ENCODE results near the gene ABCC10.

DNA sequence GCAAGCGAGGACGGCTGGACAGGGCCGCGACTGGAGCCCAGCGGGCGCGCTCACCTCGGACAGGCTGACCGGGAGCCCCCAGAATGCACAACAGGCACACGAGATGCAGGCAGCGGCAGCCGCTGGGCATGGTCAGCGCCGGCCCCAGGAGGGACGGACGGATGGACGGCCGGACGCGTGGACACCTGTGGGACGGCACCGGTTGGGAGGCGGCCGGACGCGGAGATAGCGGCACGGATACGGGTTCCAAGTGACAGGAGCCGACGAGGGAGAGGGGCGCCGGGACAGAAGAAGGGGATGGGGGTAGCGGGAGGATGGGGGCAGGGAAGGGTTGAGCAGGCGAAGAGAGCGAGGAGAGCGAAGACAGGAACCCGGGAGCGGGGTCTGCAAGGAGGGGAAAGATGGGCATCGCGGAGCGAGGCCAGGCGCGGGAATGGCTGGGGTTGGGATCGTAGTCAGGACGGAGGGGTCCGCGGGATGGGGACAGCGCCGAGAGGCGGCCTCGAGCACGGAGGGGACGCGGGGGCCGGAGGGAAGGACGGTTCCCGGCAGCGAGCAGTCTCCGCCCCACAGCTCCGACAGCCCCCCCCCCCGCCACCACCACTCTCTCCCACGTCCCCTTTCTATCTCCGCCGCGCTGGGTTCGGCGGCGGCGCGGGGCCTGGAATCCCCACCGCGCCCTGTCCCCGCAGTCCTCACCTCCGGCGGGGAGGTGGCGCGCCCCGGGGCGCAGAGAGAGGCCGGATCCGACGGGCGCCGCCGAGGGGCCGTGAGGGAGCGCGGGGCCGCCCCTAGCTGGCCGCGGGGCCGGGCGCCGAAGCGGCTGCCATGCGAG lies 27.6 kb downstream of the ABCC10 start:
- no peak for TF ChIP-seq NFE2L2 (conservative IDR thresholded peaks at IDR 0.05; ENCODE audit: low read length)
- no peak for TF ChIP-seq RFX5 (IDR thresholded peaks at IDR 0.05)
- TF ChIP-seq, protein P1, sequence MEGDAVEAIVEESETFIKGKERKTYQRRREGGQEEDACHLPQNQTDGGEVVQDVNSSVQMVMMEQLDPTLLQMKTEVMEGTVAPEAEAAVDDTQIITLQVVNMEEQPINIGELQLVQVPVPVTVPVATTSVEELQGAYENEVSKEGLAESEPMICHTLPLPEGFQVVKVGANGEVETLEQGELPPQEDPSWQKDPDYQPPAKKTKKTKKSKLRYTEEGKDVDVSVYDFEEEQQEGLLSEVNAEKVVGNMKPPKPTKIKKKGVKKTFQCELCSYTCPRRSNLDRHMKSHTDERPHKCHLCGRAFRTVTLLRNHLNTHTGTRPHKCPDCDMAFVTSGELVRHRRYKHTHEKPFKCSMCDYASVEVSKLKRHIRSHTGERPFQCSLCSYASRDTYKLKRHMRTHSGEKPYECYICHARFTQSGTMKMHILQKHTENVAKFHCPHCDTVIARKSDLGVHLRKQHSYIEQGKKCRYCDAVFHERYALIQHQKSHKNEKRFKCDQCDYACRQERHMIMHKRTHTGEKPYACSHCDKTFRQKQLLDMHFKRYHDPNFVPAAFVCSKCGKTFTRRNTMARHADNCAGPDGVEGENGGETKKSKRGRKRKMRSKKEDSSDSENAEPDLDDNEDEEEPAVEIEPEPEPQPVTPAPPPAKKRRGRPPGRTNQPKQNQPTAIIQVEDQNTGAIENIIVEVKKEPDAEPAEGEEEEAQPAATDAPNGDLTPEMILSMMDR (IDR thresholded peaks at IDR 0.05), result no peak; the same call in 1 of the 3 replicates
- no peak for TF ChIP-seq MAZ (IDR thresholded peaks at IDR 0.05; ENCODE audit: borderline replicate concordance, low read depth, low read length)
- no peak for TF ChIP-seq MAFK (IDR thresholded peaks at IDR 0.05; ENCODE audit: partially characterized antibody)
- no peak for TF ChIP-seq ZFP36 (IDR thresholded peaks at IDR 0.05; ENCODE audit: borderline replicate concordance, partially characterized antibody)
- no peak for TF ChIP-seq POLR2AphosphoS2 (conservative IDR thresholded peaks at IDR 0.05; ENCODE audit: low read length)
- TF ChIP-seq KDM1A (IDR thresholded peaks at IDR 0.05; ENCODE audit: low read depth), result no peak
- TF ChIP-seq ESRRA (IDR thresholded peaks at IDR 0.05; ENCODE audit: borderline replicate concordance, low read length), result no peak
